Inferior parietal cortex (tissue), 1 donor: Measurements from ENCODE around the gene STK25.

Experiments
- DNase-seq: peaks from one replicate; pipeline ENCODE4 v3.0.0-alpha.2; 2016; ENCODE audit errors: extremely low spot score

The STK25 gene

DNA sequence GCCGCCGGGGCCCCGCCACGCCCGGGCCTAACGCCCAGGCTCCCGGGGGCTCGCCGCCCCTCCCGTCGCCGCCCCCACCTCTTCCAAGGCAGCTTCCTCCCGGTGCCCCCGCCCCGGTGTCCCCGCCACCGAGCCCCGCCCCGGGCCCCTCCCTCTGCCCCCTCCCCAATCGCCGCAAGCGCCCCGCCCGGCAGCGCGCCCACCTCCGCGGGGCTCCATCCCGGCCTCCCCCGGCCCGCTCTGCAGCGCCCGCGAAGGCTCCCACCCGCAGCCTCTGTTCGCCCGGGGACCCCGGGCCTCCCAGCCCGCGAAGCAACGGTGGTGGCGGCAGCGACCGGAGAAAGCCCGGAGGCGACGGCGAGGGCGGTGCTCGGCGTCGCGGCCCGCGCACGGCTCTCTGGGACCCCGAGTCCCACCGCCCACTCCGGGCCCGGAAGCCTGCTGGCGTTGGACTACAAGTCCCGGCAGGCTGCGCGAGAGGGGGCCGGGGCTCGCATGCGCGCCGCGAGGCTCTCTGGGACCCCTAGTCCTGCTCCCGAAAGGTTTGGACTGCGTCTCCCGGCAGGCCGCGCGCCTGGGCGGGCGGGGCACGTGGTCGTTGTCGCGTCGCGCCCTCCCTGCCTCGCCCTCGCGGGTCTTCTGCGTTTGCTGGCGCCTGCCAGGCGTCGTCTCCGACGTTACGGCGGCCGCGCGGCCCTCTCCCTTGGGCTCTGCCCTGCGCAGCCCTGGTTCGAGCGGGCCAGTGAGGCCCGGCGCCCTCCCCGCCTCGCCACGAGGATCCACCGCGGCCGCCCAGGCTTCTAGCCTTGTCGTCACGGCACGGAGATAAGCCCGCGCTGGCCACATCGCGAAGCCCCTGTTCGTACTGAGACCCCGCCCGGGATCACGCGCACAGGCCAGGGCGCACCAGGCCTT is at the start of gene STK25:
Gene STK25 (minus strand): TSS at position 345 of the 915 bp plus-strand sequence. CDS start 549 bp downstream, outside the sequence.
- DNase-seq, result peak; percentile 97

DNA sequence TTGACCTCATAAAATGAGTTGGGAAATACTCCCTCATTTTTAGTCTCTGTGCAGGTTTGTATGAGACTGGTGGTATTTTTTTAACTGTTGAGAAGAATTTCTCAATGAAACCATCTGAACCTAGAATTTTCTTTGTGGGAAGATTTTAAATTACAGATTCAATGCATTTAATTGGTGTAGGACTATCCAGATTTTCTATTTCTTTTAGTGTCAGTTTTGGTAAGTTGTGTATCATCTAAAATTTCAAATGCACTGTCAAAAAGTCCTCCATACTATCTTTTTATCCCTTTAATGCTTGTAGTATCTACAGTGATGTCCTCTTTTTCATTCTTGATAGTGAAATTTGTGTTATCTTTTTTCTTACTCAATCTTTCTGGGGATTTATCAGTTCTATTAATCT is 48.4 kb upstream of the STK25 start:
- DNase-seq, result no peak

DNA sequence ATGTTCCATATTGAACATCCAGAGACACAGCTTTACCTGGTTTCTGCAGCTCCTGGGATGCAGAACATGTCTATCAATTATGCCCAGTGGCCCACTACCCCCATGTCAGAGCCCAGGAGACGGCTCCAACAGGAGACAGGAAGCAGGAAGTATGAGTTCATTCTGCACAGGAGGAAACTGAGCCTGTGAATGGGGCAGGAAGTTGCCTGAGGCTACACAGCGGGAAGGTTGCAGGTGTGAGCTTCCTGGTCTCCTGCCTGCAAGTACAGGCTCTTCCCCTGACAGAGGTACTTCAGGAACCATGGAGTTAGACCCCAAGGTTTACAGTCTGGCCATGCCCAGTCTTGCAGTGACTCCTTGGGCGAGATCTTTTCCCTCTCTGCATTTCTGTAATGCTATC is 47.3 kb upstream of the STK25 start:
- DNase-seq, result no peak

DNA sequence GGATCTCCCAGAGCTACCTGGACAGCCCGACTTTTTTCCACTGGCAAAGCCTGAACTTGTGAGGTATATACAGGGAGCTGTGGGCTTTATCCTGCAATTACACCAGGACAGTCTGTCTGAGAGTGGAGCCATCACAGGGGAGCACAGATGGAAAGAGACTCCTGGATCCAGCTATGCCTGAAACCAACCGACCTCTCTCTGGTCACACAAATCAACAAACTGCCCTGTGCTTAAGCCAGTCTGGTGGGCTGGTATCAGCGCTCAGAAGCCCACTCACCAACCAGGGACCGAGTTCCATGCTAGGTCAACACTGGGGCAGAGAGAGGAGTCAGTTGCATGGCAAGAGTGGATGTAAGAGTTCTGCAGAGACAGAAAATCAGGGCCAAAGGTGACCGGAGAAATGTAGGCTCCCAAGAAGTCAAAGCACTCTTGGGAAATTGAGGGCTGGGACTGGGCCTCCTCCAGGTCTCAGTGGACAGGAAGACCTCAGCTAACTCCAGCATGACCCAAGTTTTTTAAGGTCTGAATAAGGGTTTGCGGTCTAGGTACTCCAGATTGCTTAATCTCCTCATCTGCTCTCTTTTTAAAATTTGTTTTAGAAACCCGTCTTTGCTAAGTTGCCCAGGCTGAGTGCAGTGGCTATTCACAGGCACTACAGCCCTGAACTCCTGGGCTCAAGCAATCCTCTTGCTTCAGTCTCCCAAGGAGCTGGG is 46.4 kb upstream of the STK25 start:
- DNase-seq, result no peak

DNA sequence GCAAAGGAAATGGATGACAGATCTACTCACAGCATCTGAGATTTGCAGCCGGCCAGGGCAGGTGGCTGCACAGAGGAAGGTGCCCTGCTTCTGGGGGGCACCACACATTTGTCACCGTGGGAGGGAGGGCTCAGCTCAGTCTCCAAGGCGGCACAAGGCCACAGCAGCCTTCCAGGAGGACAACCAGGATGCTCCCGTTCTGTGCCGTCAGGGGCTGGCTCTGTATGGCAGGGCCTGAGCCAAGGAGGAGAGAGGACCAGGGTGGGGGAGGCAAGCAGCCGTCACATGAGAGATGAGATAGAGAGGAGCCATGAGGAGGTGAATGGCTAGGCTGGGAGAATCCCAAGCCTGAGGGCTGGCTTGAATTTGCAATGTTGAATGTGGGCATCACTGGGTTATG is 45.6 kb upstream of the STK25 start:
- no peak for DNase-seq

DNA sequence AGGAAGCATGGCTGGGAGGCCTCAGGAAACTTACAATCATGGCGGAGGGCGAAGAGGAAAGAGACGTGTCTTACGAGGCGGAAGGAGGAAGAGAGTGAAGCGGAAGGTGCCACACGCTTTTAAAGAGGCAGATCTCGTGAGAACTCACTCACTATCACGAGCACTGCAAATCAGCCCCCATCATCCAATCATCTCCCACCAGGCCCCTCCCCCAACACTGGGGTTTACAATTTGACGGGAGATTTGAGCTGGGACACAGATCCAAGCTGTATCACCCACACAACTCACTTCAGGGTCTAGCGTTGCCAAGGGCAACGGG is 45.1 kb upstream of the STK25 start:
- DNase-seq, result no peak

DNA sequence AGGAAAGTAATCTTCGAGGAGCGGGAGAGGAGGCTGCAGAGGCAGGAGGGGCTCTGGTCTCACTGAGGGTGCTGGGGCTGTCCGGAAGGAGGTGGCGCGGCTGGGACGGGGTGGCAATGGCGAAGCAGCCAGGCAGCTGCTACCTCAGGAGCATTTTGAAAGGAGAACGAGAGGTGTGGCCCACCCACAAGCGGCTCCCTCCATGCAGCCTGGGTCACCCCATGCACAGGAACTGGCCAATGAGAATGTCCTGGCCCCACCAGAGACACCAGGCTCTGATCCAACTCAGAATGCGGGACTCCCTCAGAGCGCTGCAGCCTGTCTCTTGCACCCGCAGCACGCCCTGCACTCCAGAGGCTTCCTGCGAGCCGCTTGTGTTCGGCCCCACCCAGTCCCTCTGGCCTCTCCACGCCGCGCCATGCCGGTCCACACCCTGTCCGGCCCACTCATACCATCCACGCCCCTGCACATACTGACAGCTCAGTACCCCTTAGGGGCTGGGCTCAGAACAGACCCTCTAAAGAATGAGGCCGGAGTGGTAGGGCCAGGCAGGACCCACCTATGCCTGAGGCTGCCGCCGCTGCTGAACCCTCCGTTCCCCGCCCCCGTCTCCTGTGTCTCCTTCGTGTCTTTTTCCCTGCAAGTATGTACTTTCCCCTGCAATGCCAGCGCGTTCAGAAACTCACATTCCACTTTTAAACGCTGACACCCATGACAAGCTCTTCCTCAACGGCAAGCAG is 43.8 kb upstream of the STK25 start:
- no peak for DNase-seq

DNA sequence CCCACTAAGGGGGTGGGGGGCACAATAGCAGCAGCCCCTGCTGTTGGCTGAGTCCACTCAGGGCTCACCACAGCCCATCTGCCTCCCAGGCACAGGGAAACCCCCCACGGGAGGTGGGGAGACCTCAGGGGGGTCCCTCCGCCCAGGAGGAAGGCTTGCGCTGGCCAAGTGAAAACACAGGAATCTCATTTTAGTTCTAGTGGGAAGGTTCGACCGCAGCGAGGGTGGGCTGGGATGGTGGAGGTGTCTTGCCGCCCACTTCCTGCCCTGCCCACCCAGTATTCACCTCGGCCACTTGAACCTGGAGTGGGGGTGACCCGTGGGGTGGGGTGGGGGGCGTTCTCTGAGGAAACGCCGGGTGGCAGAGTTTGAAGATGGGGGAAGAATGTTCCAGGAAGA is 43.2 kb upstream of the STK25 start:
- no peak for DNase-seq

DNA sequence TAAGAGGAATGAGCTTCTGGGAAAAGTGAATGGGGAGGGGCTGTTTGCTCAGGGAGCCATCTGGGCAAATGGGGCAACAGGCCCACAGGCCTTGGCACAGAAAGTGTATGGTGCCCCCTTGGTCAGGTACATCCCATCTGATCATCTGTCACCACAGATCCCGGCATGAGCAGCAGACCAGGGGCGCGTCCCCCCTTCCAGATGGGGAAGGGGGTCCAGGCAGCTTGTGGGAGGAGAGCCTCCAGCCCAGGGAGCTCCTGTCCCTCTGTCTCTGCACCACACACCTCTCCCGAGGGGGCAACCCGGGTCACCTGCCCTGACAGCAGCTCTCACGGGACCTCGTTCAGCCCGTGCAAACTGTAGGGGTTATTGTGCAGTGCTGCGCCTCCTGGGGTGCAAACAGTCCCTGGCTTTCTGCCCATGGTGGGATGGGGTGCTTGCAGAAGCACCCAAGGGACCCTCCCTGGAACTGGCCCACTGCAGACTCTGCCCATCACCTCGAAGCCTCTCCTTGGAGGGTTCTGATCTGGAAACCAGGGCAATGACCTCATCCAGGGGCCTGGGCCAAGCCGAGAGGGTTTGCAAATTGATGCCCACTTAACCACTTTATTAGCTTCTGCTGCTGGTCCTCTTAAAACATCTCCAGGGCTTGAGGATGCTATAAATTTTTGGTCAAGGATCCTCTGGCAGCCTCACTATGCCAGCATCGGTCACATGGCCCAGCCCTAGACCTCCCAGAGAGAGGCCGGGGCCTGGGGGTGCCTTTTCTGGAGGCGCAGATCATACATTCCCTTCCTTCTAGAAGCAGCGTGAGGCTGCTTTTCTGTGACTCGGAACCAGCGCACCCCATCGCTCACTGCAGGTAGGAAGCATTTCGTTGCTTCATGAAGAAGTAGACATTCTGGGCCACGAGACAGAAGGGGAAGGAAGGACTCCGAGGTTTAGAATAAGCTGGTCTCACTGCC is 42.5 kb upstream of the STK25 start:
- no peak for DNase-seq

DNA sequence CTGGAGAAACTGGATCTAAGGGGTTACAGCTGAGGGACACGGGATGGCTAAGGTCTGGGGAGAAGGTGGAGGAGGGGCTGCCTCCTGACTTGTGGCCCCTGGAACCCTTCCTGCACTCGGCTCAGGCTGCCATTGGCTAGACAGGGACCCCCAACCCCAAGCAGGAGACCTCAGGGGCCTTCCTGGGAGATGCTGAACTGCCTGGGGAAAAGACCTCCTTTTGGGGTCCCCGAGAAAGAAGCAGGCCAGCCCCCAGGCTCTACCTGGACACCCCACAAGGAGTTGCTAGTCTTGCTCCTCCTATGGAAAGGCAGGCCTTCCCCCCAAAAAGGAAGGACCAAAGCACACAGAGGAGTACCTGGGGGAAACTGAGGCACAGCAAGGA is 40.1 kb upstream of the STK25 start:
- DNase-seq, result no peak

DNA sequence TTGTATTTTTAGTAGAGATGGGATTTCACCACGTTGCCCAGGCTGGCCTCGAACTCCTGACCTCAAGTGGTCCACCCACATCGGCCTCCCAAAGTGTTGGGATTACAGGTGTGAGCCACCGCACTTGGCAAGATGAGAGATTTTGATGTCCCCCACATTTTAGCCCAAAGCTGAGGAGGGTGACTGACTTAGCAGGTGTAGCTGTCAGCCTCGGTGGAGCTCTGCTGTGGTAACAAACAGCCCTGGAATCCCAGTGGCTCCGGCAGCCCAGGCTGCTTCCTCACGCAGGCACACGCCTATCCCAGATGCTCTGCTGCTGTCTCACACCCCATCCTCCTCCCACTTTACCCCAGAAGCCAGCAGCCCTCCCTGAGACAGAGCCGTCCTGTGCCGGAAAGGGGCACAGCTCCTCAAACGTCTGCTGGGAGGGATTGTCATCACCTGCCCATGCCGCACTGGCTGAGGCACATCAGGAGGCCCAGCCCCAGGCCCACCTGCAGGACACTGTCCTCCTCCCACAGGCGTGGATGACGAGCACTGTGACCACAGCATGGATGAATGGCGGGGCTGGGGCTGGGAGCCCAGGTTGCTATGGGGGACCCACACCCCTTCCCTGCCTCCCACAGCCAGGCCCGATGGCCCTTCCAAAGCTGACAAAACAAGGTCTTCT is 39.5 kb upstream of the STK25 start:
- no peak for DNase-seq

DNA sequence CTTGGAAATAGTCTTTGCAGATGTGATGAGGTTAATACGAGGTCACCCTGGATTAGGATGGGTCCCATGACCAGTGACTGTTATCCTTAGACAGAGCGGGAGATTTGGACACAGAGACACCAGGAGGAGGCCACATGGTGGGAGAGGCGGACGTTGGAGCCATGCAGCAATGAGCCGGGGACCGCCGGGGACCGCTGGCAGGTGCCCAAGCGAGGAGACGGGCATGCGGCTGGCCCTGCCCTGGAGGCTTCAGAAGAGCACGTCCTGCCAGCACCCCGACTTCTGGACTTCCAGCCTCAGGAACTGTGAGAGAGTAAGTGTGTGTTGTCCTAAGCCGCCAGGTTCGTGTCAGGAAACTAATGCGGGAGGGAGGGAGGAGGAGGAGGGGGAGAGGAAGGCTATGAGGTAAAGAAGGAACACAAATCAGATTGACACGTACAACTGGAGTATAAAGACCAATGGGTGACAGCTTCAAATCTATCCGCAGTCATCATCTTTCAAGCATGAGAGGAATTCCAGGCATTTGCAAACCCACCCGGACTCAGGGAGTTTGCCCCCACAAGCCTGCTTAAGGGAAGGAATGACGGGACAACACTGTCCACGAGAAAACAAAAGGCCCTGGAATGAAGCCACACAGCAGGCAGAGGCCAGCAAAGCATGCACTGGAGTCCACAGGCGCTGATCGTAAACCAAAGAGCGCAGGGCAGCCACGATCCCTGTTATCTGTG is 38.6 kb upstream of the STK25 start:
- no peak for DNase-seq

DNA sequence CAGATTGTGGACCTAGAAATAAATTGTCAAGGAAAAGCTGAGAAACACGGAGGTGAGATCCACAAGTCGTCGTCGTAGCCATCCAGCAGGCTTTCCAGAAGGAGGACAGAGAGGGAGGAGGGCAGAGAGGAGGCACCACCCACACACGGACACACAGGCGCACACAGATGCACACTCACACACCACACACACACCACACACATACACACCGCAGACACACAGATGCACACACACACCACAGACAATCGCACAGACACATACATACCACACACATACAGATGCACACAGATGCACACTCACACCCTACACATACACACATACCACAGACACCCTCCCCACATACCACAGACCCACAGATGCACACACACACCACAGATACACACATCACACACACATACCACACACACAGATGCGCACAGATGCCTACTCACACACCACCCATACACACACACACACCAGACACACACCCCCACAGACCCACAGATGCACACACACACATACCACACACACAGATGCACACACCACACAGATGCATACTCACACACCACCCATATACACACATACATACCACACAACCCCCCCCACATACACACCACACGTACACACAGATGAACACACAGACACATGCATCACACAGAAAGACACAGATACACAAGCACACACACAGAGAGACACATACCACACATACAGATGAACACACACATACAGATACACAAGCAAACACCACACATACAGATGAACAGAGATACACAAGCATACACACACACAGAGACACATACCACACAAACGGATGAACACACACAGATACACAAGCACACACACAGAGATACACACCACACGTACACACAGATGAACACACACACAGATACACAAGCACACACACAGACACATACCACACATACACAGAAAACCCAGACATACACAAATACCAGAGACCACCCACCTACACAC is 37.4 kb upstream of the STK25 start:
- DNase-seq, result no peak

DNA sequence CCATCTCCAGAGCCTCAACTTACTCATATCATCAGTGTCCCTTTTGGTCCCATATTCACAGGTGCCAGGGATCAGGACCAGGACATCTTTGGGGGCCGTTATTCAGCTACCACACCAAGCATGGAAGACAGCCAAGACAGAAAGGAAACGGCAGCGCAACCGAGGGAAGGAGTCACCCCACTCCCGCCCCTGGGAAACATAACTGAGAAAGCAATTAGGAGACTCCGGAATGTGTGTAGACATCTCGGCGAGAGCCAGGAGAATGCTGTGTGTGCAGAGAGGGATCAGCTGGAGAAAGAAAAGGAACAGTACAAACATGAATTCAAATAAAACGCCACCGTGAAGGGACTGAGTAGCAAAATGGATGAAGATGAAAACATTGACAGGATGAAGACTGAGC is 36.7 kb upstream of the STK25 start:
- DNase-seq, result no peak

DNA sequence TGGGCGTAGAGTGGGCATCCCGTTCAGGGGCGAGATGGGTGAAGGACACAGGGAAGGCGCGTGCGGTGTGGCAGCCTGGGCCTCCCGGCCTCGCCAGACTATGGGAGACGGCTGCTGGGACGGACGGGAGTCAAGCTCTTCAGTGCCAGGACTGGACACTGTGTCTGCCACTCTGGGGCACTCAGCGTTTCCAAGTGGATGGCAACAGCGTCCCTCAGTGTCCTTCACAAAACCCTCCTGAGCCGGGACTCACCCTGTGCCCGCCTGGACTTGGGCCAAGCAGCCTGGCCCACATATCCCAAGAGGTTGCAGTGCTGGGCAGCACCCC is 33.9 kb upstream of the STK25 start:
- no peak for DNase-seq

DNA sequence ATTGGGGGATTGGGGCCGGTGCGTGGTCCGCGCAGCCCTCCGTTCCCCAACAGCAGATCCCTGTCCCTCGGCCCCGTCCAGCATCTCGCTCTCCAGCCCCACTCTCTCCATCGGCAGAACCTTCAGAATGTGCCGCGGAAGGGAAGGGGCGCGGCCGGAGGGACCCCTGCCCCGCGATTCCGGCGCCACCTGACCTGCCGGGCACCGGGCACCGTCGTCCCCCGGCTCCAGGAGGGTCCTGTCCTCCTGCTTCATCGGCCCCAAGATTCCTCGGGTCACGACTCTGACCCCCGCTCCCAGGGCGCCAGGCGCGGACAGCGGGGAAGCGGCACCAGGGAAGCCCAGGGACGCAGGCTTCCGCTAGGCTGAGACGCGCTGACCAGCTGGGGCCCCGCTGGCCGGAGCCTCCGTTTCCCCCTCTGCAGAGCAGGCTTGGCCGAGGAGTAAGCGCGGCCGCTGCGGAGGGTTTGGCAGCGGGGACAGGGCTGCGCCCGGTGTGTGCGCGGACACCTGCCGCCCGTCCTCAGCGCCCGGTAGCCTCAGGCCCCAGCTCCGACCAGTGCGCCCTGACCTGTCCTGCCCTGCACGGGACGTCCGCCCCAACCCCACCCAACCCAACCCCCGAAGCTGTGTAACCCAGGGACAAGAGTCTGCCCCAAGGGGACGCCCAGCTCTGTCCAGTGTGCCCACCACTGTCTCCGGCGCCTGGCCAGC is 33.3 kb upstream of the STK25 start:
- no peak for DNase-seq

DNA sequence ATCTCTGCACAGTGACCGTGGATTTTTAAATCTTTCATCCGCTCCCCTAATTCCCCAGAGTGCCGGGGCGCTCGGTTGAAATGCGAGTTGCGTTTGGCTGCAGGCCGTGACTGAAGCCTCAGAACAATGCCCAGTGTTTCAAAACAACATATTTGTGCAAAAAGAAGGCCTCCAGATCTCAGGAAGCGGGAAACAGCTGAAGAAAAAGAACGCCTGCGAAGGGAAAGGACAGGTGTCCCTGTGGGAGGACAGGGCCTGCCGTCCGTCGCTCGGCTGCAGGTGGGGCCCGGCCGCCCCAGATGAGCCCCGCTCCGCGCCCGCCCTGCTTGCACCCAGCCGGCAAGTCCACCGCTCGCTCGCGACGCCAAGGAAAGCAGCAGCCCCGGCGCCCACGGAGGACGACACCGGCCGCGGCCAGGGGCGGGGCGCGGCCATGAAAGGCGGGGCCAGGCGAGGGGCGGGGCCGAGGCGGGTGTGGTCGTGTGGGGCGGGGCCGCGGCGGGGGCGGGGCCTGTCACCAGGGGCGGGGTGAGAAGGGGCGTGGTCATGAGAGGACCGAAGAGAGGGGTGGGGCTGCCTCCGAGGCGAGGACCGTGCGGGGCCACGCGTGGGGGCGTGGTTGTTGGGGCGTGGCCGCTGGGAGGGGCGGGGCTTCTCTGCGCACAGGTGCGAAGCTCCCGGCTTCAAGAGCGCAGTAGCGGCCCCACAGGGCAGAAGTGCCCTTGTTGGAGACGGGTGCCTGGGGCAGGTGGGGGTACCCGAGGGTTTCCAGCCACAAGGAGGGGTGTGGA is 32.6 kb upstream of the STK25 start:
- no peak for DNase-seq

DNA sequence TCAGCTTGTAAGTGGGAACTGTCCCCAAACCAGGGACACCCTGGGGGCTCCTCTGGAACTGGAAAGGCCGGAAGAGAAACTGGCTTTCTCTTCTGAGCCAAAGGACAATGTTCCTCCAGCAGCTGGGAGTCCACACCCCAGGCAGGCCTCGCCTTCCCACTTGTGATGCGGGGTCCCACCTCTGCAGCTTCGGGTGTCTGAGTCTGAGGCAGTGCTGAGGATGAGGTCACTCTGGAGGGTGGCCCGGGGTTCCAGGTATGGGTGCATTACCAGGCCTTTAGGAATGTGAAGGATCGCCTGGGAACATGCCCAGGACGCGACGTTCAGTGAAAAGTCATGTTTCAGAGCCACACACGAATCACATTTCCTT is 32.0 kb upstream of the STK25 start:
- DNase-seq, result no peak
